GM18858 (cell line): ENCODE measurements around the gene KRT12.

Source experiments
- ATAC-seq: cut with Tn5 transposase; IDR thresholded peaks from one replicate; pipeline ENCODE4 v1.9.1; 2021; ENCODE audit not compliant: unreplicated experiment

The KRT12 gene

DNA sequence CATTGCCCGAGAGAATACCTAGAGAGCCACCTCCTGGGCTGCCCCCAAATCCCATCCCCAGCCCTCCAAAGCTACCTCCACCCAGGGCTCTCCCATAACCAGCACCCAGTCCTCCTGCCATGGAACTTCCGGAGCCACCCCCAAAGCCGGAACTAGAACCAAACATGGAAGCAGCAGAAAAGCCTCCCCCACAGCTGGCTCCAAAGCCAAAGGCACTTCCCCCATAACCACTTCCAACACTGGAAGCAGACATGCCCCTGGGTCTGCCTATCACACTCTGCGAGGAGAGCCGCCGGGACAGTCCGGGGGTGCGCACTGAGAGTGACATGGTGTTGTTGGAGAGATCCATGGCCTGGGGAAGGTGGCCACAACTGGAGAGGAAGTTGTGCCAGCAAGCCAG is at the start of gene KRT12:
KRT12 (minus strand) TSS at position 386 of the 400 bp plus-strand sequence; CDS start at position 349, 37 bp downstream.
- ATAC-seq = no peak

DNA sequence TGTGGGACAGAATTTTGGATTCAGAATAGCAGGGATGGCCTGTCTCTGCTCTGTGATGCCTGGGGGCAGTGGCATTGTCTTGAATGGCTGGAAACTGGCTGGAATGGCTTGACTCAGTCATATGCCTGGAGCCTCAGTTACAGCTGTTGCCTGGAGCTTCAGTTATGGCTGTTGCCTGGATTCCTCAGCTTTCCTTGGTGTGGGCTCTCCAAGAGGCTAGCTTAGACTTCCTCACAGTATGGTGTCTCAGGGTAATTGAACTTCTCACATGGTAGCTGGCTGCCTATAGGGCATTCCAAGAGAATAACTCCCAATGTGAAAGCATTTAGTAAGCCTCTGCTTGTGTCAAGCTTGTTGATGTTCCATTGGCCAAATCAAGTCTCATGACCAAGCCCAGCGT is 49.3 kb upstream of the KRT12 start:
- ATAC-seq = no peak

DNA sequence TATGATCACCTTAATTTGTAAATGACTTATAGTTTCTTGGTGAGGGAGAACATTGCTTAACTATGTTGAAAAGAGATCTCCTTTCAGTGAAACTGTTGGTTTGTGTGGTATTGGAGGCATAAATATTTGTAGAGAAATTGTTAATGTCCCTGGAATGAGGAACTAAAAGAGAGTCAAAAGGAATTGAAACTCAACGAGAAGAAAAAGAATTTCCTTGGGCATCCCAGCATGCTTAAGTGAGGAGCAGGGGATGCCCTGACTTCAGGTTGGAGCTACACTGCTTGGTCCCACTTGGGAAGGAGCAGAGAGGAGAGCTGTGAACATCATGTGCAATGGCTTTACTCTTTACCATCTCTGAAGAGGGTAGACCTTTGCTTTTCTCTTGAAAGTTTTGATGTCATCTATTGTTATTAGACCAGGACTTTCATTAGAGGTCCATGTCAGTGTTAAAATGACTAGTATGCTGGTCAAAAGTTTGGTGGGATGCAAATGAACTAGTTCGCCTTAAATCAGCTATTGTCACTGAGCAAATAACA is 48.8 kb upstream of the KRT12 start:
- ATAC-seq = no peak

DNA sequence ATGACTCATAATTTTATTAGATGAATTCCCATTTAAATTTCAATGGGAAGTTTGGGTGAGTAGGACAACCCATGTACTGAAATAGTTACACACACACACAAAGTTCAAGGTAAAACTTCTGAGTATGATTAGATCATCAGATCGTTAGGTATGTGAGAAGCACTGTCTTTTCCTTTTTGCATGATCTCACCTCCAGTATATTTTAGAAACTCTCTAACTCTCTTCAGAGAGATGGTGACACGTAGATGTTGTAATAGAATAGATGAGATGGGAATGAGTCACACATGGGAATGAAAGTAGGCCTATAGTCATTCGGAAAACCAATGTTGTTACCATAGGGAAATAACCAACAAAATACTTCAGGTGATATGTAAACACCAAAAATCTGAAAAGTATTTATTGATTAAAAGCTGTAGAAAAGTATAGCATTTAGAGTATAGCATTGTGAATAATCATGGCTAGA is 48.2 kb upstream of the KRT12 start:
- ATAC-seq = no peak

DNA sequence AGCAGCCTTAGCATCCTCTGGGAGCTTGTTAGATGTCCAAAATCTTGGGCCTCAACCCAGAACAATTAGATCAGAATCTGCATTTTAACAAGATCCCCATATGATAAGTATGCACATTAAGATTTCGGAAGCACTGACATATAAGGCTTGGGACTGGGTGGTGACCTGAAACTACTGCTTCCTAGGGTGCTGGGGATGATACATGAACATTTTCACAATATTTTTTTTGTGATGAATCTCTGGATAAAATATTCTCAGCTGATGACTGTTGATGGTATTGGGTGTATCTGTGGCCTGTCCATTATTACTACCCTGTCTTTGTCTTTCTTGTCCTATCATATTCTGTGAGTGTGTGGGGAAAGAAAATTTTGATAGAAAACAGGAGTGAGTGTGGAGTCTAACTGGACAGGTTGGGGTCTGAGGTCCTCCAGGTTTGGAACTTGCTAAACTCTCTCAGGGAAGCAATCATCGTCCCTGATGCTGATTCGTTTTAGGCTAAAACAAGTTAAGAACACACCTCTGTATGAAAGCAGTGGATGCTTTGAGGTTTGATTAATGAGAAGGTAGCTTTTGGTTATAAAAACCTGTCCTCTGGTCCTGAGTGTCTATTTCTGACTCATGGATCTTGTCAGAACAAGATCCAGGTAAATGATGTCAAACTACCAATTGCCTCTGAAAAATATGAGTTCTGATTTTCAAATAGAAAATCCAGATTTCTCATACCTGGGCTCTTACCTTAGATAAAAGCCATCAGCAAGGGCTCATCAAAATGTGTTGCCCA is 47.2 kb upstream of the KRT12 start:
- ATAC-seq = no peak

DNA sequence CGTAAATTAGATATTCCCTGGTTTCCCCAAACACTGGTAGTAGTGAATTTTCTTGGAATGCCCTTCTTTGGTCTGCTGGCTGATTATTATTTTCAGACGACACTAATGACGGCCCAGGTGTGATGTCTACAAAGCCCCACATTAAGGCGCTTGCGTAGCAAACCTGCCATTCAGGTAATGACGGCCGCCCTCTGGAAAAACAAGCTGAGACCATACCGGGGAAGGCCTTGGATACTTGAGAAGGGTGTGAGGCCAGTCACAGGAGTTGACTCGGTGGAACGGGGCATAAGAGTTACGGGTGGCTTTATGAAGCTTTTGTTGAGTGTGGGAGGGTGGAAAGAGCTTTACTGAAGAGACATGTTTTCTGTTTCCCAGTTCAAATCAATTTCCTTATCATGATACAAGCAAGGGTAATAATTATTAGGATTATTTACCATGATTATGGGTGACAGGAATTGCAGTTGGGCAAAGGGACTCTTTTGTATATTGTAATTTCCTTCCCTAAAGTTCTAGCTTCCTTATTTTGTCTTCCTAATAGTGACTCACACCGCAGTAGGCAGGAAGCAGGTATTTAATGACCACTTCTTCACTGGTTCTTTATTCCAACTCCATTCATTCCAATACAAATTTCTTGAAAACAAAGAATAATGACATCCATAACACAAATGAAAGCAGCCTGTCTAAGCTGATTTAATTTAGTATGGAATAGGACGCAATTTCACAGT is 45.6 kb upstream of the KRT12 start:
- no peak for ATAC-seq

DNA sequence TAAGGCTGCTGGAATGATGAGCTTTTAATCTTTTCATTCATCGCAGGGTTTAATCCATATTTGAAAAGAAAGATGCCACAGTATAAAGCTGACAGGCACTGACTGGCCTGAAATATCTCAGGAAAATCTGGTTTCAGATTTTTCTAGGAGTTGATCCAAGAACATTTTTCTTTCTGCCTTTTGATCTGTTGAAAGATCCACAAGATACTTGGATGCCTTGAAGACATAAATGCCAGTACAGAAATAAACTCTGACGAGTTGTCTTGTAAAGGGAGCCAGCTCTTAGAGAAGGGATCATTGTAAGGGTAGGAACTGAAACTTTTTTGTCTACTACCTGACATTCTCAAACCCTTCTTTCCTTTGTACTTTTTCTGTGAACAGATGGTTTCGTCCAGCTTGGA is 43.4 kb upstream of the KRT12 start:
- no peak for ATAC-seq

DNA sequence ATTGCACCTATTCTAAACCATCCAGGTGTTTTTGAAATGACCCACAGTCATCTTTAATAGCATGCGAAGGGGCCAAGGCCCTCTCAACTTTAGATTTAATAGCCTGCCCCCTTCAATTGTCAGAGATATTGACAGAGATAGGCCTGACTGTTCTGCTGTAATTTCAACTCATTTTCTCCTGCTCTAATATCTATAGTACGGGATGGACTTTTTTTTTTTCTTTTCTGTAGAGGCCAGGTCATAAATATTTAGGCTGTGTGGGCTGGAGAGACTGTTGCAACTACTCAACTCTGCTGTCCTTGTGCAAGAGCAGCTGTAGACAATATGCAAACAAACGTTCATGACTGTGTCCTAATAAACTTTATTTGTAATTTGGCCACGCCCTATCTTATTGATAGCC is 42.7 kb upstream of the KRT12 start:
- no peak for ATAC-seq

DNA sequence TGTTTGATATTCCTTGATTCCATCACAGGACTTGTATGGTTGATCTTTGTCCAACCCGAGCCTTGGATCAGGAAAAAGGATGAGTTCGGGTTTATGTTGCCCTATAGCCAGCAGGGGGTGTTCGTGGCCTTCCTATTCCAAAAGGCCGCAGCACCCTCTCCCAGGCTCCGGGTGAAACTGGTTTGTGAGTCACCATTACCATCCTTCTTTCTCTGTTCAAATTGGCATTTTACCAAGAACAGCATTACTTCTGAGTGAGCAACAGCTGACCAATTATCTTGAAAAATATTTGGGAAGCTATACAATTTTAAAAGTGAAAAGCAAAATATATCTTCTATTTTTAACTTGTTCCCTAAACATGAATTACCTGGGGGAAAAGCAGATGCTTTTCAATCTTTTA is 42.3 kb upstream of the KRT12 start:
- ATAC-seq = no peak

DNA sequence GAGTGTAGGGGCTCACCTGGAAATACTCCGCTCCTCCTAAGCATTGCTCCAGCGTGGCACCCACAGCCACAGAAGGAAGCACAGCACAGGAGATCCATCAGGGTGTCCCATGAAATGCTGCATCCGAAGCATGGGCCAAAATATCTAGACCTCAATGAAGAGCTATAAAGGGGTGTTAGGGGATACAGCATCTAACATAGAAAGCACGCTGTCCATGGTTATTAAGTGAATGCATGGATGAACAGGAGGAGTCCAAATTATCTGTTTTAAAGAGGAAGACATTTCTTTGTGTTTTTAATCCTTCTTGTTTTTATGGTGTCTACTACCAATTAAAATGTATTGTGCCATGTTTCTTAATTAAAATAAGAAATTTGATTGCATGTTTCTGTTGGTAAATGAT is 39.6 kb upstream of the KRT12 start:
- ATAC-seq = no peak

DNA sequence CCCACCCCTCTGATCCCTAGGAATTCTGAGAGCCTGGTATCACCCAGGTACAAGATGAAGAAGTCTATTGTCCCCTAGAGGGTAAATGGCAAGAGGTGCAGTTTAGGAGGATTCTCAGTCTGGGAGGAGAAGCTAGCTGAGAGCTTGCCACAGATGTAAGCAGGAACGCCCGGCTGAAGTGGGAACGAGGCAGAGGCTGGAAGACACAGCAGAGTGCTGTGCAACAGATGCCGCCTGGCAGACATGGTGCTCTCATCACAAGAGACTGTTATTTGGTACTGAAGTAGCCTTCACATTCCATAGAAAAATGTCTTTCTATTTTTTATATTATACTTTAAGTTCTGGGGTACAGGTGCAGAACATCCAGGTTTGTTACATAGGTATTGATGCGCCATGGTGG is 38.3 kb upstream of the KRT12 start:
- ATAC-seq = no peak

DNA sequence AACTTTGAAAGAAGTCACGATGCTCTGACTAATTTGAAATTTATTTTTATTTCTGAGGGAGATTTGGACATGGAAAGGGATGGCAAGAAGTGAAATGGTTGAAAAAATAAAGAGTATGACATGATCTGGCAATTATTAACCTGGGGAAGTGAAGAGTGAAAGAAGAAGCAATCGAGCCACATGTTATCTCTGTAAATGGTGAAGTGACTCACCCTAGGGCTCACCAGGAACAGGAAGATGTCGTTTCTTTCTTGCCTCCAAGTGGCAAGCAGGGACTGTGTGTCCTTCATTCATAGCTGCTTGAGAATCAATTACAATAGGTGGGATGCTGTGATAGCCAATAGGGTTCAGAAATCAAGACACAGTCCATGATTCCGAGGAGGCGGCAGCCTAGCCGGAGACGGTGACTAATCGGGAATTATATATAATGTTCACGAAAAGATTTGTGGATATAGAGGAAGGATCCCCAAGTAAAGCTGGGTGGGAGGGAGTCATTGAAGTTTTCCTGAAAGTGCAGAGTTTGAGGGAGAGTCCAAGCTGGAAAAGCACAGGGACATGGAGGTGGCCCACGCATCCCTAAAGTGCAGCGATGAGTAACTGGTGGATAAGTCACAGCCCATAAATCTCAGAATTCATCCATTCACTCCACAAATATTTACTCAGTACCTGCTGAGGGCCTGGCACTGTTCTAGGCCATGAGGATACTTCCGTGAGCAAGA is 36.3 kb upstream of the KRT12 start:
- no peak for ATAC-seq

DNA sequence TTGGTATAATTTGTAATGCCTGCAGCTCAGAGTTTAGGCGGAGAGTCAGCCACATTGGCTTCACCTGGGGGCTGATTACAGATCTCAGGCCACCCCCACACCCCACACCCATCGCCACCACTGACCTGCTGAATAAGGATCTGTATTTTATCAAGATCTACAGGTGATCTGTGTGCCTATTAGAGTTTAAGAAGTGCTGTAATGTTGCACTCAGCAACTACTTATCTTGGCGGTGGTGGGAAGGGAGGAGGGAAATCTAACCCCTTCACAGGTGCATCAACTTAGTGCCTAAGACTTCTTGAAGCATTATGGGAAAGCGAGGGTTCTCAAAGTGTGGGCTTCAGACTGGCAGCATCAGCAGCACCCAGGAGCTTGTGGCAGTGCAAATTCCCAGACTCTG is 35.5 kb upstream of the KRT12 start:
- no peak for ATAC-seq

DNA sequence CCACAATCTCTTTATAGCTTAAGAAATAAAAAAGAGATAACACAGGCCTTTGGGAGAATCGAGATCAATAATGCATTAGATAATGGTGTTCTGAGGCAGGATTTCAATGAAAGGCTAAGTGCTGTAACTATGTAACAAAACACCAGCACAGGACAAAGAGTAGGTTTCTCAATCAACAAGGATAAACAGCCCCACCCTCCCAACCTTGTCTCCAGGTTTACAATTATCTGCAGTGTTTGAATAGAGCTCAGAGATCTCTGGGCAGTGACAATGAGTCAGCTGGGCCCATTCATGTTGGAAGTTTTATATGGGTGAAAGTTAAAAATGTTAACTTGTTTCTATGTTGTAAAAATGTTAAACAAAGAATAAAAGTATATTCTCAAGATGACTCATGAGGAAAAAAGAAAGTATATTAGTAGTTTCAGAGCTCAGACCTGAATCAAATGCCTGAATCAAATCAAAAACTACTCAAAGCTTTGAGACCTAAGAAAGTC is 35.0 kb upstream of the KRT12 start:
- no peak for ATAC-seq

DNA sequence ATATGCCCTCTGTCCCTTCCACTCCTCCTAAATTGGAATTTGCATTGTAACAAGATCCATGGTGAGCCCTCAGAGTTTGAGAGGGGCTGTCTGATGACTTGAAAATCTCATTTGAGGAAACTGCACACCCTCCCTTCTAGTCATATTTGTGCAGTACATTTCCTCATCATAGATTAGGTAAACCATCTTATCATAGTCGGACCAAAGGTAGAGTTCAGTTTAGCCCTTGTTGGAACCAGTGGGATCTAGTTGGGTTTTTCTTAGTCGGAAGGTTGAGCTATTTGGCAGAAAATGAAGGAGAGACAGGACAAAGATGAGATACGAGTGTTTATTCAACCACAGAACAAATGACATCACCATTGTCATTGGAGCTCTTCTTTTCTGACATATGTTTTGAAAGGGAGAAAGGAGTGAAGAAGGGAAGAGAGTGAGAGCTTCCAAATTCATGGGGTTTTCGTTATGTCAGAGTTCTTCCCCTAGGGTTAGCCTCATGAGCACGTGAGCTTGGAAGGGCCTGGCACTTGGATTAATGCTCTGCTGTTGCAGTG is 33.9 kb upstream of the KRT12 start:
- ATAC-seq = no peak

DNA sequence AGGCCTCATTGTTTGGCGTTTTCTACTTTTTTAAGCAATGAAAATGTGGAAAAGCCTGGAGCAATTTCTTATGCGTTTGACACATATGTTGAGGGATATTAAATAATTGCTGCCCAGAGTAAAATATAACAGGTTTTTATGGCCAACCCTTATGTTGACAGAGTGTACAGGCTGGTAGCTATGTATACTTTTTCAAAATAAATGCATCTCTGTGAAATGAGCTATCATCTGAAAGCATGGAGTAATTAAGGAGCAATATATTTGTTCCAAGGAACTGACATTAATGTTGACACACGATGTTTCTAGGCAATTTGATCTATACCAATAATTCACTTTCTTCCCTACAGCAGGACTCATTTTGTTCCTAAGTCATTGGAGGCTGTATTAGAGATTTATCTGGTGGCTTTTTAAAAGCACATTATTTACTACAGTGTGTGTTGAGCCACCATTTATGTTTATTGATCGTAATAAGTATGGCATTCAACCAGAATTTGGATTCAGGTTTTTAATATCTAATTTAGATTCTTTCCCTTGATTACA is 30.0 kb upstream of the KRT12 start:
- ATAC-seq = no peak

DNA sequence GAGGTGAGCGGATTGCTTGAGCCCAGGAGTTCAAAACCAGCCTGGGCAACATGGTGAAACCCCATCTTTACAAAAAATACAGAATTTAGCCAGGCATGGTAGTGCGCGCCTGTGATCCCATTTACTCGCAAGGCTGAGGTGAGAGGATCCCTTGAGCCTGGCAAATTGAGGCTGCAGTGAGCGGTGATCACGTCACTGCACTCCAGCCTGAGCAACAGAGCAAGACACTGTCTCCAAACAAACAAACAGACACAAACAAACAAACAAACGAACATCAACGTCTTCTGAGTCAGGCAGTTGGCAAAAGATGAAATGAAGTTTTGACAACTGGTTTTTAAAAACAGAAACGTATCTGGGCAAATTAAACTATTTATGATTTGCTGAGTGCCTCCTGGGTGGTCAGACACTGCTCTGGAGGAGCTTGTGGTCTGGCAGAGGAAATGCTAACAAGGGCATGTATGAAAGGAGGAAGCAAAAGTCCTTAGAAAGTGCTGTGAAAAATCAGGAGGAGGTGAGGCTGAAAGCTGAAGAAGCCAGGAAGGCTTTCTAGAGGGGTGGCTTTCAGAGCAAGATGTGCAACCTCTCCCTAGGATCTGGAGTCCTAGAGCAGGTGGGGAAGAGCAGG is 28.2 kb upstream of the KRT12 start:
- no peak for ATAC-seq

DNA sequence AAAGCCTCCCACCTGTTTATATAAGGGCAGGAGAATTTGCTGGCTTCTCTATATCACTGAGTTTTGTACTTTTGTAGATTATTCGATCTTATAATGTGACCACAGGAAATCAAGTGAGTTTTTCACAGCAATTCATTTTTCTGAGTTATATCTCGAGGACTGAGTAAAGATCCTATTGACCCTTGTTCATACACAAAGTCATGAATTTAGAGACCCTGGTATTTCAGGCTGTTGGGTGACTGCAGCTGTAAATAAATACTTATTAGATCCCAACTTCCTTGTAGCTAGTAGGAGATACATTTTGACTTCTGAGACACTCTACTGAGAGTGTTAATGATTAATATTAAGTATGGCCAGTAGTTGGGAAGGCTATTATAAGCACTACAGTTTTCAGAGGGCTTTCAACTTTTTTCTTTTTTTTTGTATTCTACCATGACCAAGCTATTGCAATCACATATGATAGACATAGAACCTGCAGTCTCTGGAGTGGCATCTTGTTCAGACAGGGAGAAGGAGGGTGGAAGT is 21.2 kb upstream of the KRT12 start:
- no peak for ATAC-seq

DNA sequence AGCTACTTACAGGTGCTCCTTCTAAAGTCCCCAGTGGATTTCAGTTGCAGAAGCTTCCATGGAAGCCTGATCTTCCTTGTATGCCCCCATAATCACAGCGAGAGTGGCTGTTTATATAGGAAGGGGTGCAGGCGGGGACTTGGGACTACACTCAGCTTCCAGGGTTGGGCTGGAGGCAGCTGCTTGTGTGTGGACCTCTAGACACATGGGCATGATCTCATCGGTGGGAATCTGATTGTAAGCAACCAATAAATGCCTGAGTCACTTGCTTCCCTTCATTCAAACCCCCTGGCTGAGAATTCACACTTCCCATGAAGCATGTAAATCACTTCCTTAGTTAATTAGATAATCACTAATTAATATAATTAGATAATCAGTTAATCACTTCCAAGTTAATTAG is 19.1 kb upstream of the KRT12 start:
- no peak for ATAC-seq
